GM21529 (cell line): ENCODE results near the gene FBXL16.

Source experiments
- ATAC-seq: cut with Tn5 transposase; IDR thresholded peaks from one replicate; pipeline ENCODE4 v1.9.1; 2021; ENCODE audit not compliant: unreplicated experiment

The FBXL16 gene

GRCh38 chr16:667113-667779 lies 38.4 kb downstream of the FBXL16 start:
- ATAC-seq, result no peak

- no peak for ATAC-seq
Observed at GRCh38 chr16:666572-666971, 39.0 kb downstream of the FBXL16 start.

- ATAC-seq, result no peak
Observed at GRCh38 chr16:662597-662996, 43.0 kb downstream of the FBXL16 start.

GRCh38 chr16:662095-662494 lies 43.5 kb downstream of the FBXL16 start:
- no peak for ATAC-seq

- no peak for ATAC-seq
Observed at GRCh38 chr16:661184-661821, 44.3 kb downstream of the FBXL16 start.

GRCh38 chr16:660459-661183 lies 45.0 kb downstream of the FBXL16 start:
- ATAC-seq, result peak; percentile 68

GRCh38 chr16:660132-660458 lies 45.5 kb downstream of the FBXL16 start:
- no peak for ATAC-seq

- no peak for ATAC-seq
Observed at GRCh38 chr16:659618-660017, 46.0 kb downstream of the FBXL16 start.

GRCh38 chr16:658679-659571 lies 46.7 kb downstream of the FBXL16 start:
- no peak for ATAC-seq

GRCh38 chr16:657487-657886 lies 48.1 kb downstream of the FBXL16 start:
- no peak for ATAC-seq

GRCh38 chr16:654034-654433 lies 51.6 kb downstream of the FBXL16 start:
- ATAC-seq, result no peak

GRCh38 chr16:652454-653305 lies 52.9 kb downstream of the FBXL16 start:
- ATAC-seq, result no peak

- ATAC-seq, result no peak
Observed at GRCh38 chr16:651844-652243, 53.8 kb downstream of the FBXL16 start.

GRCh38 chr16:649631-650030 lies 56.0 kb downstream of the FBXL16 start:
- ATAC-seq, result peak; percentile 7

- peak; percentile 62 for ATAC-seq
Observed at GRCh38 chr16:648781-649589, 56.6 kb downstream of the FBXL16 start, which contains the start of gene WDR90. WDR90 (plus strand) TSS chr16:649365; CDS start chr16:649417, 52 bp downstream.

GRCh38 chr16:648071-648780 lies 57.4 kb downstream of the FBXL16 start:
- peak; percentile 1 for ATAC-seq

GRCh38 chr16:647173-647902 lies 58.3 kb downstream of the FBXL16 start:
- ATAC-seq, result no peak

GRCh38 chr16:646679-647172 lies 58.9 kb downstream of the FBXL16 start:
- no peak for ATAC-seq
